Activated T-cell treated with anti-CD3 and anti-CD28 coated beads, Interleukin-2, amount 50 U/mL, for 72 hours (primary cell): ENCODE results near the gene MFSD12. TPM values are rescaled to one million over a fixed set of nuclear protein-coding genes. Genes with fewer than 3 reads are reported as not detected.
"Not testable (repeated sequence)": the region's sequence is repeated elsewhere in the genome, so short reads cannot be mapped to it uniquely, and the experiment has no call there.

Experiments used
- ATAC-seq, 2 donors: fragments of 150-1000 bp; cut with Tn5 transposase; replicated peaks in 1 of 2; 2 replicates each; pipeline ENCODE4 v1.10.0; 2021; ENCODE audit warnings: moderate library complexity in 2 of 2, mild to moderate bottlenecking in 1 of 2
- DNase-seq, 2 donors: peaks; one replicate each; pipeline ENCODE4 v3.0.0; 2021 to 2022; ENCODE audit warnings: mixed read lengths in 1 of 2
- H3K27ac Mint-ChIP-seq: one replicate; pipeline ENCODE4 v1.8.0; 2022; ENCODE audit warnings: mild to moderate bottlenecking, moderate library complexity, mixed read lengths
- H3K27me3 Mint-ChIP-seq: one replicate; pipeline ENCODE4 v1.8.0; 2022; ENCODE audit warnings: low read depth, mixed read lengths
- H3K36me3 Mint-ChIP-seq, 2 donors: one replicate each; pipeline ENCODE4 v1.8.0; 2022; ENCODE audit warnings: mixed read lengths in 2 of 2, mild to moderate bottlenecking in 1 of 2; ENCODE audit not compliant: insufficient read depth in 2 of 2
- H3K4me1 Mint-ChIP-seq: one replicate; pipeline ENCODE4 v1.8.0; 2022; ENCODE audit warnings: low read depth, mixed read lengths
- H3K4me3 Mint-ChIP-seq, 2 donors: one replicate each; pipeline ENCODE4 v1.8.0; 2022; ENCODE audit warnings: mild to moderate bottlenecking in 2 of 2, mixed read lengths in 2 of 2, moderate library complexity in 2 of 2
- H3K9me3 Mint-ChIP-seq, 2 donors: one replicate each; pipeline ENCODE4 v1.8.0; 2022; ENCODE audit warnings: mixed read lengths in 2 of 2
- total RNA-seq, 2 donors: library from RNA; stranded (reverse); gene quantifications; one replicate each; pipeline ENCODE4 v1.2.3, GENCODE V29; 2022

MFSD12 gene
- total RNA-seq, 2 donors from 2014 or later: 50.8 to 69.9 TPM

DNA sequence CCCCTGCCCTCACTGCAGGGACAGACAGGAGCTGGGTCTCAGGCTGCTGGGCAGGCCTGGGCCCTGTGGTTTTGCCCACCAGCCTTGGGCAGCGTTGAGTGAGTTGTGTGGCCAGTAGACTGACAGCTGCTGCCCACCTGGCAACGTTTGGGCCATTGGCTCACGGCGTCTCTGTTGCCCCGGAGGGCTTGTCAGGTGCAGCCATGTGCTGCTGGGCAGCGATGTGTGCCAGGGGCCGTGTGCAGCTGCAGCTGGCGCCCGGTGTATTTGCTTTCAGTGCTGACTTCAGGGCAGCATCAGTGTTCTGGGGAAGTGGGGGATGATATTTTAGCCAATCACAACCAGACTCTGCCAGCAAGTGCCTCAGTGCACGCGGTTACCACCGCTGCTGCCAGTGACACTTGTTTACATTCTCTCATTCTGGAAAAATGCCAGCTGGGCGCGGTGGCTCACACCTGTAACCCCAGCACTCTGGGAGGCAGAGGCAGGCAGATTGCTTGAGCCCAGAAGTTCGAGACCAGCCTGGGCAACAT is 40.6 kb downstream of the MFSD12 start:
- no peaks in the 10 kb centered on the region for H3K36me3 Mint-ChIP-seq
- no peak overlapping the region for H3K27ac Mint-ChIP-seq
- H3K9me3 Mint-ChIP-seq: no peaks in the 10 kb centered on the region
- peak in 1 of 2 donors; percentile 29 for DNase-seq
- H3K4me1 Mint-ChIP-seq: peaks cover 30% of the 10 kb centered on the region
- no peak overlapping the region for H3K4me3 Mint-ChIP-seq
- ATAC-seq: peak; percentile 36 to 41
- H3K27me3 Mint-ChIP-seq: no peaks in the 10 kb centered on the region

DNA sequence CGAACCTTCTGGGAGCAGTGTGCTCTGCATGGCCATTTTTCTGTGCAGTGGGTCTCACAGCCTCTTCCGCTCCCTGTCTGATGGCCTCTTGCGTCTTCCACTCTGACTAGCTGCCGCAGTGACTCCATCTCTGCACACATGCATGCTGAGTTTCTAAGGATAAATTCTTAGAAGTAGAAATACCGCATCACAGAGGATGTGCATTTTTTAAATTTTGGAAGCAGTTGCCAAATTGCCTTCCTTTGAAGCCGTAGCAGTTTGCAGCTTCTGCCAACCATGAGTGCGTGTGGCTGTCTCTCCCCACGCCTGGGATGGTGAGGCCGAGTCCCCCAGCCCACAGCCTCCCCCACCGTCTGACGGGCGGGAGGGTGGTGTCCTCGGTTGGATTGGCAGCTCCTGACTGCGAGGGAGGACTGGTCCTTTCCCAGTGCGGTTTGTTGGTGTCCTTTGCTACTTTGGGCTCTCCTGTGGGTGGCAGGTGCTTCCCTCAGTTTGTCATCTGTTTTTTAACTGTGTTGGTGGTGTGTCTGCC is 41.4 kb downstream of the MFSD12 start:
- ATAC-seq (no peak), DNase-seq (no peak)
- Mint-ChIP-seq H3K9me3 (no peaks in the 10 kb centered on the region), H3K36me3 (no peaks in the 10 kb centered on the region), H3K27ac (no peak overlapping the region), H3K4me1 (peaks cover 26% of the 10 kb centered on the region), H3K27me3 (no peaks in the 10 kb centered on the region), H3K4me3 (no peak overlapping the region)

DNA sequence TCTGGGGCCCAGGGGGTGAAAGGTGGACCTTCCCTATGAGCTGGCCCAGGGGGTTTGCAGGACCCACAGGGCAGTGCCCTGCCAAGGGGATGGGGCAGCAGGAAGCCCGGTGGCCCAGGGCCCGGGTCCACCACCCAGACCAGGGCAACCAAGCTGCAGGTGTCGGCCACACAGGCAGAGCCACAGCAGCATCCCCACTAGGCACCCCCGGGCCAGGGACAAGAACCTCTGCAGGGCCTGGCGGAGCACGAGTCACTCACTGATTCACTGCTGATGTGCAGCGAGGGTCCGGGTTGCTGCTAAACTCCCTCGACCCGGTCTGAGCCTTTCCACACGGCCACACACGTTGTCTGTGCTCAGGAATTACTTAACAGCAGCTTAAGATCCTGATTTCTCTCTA is 42.5 kb downstream of the MFSD12 start:
- peaks cover 27% of the 10 kb centered on the region for H3K4me1 Mint-ChIP-seq
- ATAC-seq (no peak), DNase-seq (no peak)
- no peak overlapping the region for H3K27ac Mint-ChIP-seq
- no peak overlapping the region for H3K4me3 Mint-ChIP-seq
- H3K36me3 Mint-ChIP-seq: no peaks in the 10 kb centered on the region
- no peaks in the 10 kb centered on the region for H3K9me3 Mint-ChIP-seq
- H3K27me3 Mint-ChIP-seq: no peaks in the 10 kb centered on the region

DNA sequence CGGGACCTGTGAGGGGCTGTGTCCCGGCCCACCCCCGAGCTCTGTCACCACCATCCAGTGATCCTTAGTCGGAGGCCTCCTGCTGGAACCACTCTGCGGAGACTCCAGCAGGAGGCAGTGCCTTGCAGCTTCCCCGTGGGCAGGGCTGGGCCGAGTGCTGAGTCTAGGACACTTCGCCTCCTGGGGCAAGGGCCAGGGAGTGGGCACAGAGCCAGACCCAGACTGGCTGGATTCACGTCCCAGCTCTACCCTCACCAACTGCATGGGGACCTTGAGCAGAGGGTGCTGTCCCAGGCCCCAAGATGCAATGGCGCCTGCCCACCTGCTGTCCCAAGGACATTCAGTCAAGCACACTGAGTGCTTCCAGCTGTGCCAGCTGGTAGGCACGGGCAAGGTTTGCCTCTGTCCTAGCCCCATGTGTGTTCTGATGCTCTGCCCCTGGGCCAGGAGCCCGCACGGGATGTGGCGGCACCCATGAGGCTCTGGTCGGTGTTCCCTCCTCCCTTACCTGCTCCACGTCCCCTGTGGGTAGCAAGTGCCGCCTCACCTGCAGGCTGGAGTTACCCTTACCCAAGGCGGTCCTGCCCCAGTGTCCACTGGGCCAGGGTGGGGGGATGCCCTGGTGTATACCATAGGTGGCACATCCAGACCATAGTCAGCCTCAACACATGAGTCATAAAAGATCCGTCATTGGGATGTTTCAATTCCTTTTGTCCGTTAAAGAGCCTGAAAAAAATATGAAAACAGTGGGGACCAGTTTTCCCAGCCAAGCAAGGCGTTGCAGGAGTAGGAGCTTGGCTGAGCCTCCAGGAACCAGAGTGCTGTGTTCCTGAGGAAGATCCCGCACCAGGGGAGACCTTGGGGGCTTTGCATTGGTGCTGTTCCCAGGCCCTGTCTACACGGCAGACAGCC is 43.9 kb downstream of the MFSD12 start:
- DNase-seq: no peak
- H3K27me3 Mint-ChIP-seq: no peaks in the 10 kb centered on the region
- H3K36me3 Mint-ChIP-seq: peaks cover 1 to 4% of the 10 kb centered on the region in 2 donors
- peaks cover 42% of the 10 kb centered on the region for H3K4me1 Mint-ChIP-seq
- no peak for ATAC-seq
- no peak overlapping the region for H3K4me3 Mint-ChIP-seq
- H3K27ac Mint-ChIP-seq: no peak overlapping the region
- no peaks in the 10 kb centered on the region for H3K9me3 Mint-ChIP-seq

DNA sequence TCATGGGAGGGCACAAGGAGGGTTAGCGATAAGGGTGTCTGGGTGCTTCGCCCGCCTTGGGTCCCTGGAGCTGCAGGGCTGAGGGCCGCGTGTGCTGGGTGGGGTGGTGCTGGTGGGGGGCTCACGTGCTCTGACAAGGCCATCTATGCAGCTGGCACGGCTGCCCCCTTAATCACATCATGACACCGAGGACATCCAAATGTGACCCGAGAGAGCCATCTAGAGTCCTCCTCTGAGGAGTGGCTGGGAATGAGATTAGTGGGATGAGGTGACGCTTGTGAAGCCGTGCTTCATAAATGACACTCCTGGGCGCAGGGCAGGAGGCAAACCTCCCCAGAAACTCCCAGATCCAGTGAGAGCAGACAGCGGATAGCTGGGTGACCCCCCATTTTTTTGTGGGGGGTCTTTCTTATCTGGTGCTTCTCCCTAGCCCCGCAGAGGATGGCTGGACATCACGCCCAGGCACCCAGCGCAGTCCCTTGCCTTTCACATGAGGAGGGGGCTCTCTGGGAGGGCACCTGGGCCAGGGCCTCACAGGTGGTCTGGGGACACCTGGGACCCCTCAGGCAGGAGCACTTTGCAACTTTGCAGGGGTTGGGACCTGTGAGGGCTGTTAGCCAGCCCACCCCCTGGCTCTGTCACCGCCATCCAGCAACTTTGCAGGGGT is 44.7 kb downstream of the MFSD12 start:
- ATAC-seq: no peak
- Mint-ChIP-seq H3K36me3 (peaks cover 1 to 4% of the 10 kb centered on the region in 2 donors), H3K4me1 (peaks cover 47% of the 10 kb centered on the region), H3K9me3 (no peaks in the 10 kb centered on the region), H3K27ac (no peak overlapping the region), H3K4me3 (no peak overlapping the region), H3K27me3 (no peaks in the 10 kb centered on the region)
- no peak for DNase-seq

DNA sequence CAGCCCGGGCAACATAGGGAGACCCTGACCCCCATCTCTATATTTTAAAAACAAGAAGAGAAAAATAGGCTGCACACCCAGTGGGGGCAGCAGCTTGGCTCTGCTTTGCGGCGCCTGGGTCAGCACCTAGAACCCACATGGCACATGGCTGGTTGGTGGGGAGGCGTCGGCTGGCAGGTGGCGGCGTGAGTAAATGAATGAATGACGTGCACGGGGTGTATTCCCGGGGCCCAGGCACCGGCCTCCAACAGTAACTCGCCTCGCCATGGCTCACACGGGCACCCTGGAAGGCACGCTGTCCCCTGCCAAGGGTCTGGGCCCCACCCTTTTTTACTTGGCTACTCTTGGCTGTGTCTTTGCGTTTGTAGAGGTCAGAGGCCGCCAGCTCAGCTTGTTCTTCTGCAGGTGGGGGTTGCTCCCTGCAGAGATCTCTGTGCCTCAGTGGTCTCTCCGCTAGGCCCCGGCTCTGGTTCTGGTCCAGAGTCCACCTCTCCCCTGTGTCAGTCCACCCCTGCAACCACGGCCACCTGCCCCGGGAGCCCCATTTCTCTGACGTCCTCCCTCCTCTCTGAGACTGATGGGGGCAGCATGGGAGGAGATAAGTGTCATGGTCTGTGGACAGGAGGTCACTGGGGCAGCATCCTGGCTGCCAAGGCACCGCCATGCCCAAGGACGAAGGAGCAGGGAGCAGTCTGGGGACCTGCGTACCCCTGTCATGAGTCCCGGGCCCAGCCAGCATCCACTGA is 45.7 kb downstream of the MFSD12 start:
- H3K36me3 Mint-ChIP-seq: peaks cover 8 to 9% of the 10 kb centered on the region in 2 donors
- DNase-seq: no peak
- H3K4me3 Mint-ChIP-seq: no peak overlapping the region
- H3K4me1 Mint-ChIP-seq: peaks cover 52% of the 10 kb centered on the region
- H3K27me3 Mint-ChIP-seq: no peaks in the 10 kb centered on the region
- no peak overlapping the region for H3K27ac Mint-ChIP-seq
- ATAC-seq: no peak
- no peaks in the 10 kb centered on the region for H3K9me3 Mint-ChIP-seq

DNA sequence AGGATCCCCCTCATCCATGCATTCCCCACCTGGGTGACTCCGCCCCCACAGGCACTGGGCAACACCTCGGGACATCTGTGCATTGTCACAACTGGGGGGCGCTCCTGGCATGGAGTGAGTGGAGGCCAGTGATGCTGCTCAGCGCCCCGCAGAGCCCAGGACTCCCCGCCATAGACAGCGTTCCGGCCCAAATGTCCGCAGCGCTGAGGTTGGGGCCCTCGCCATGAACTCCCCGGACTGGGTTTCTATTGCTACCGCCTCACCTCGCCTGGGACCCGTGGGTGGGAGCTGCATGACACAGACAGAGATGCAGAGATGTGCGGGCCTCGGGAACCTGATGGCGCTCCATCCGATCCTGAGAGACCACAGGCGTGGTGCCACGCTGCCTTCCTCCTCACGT is 46.7 kb downstream of the MFSD12 start:
- Mint-ChIP-seq H3K9me3 (no peaks in the 10 kb centered on the region), H3K4me3 (no peak overlapping the region), H3K27ac (no peak overlapping the region), H3K4me1 (peaks cover 45% of the 10 kb centered on the region), H3K36me3 (peaks cover 8 to 10% of the 10 kb centered on the region in 2 donors), H3K27me3 (no peaks in the 10 kb centered on the region)
- no peak for ATAC-seq
- no peak for DNase-seq

DNA sequence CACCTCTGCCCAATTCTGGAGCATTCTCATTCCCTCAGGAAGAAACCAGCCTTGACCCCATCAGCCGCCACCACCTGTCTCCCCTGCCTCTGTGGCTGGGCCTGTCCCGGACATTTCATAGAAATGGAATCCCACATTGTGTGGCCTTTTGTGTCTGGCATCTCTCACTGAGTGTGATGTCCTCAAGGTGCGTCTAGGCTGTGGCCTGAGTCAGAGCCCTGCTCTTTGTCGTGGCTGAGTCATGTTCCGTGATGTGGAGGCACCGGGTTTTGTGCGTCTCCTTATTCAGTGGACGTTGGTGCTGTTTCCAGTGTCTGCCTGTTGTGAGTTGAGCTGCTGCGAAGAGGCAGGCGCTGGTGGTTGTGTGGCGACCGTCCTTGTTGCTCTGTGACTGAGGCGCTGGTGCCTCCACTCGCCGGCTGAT is 47.8 kb downstream of the MFSD12 start:
- H3K36me3 Mint-ChIP-seq: peaks cover 8 to 10% of the 10 kb centered on the region in 2 donors
- H3K4me3 Mint-ChIP-seq: peak overlapping the region; percentile 64 to 78
- peak overlapping the region; percentile 87 for H3K27ac Mint-ChIP-seq
- ATAC-seq: no peak
- peak; percentile 35 to 38 for DNase-seq
- H3K9me3 Mint-ChIP-seq: no peaks in the 10 kb centered on the region
- H3K4me1 Mint-ChIP-seq: peaks cover 55% of the 10 kb centered on the region
- H3K27me3 Mint-ChIP-seq: no peaks in the 10 kb centered on the region

DNA sequence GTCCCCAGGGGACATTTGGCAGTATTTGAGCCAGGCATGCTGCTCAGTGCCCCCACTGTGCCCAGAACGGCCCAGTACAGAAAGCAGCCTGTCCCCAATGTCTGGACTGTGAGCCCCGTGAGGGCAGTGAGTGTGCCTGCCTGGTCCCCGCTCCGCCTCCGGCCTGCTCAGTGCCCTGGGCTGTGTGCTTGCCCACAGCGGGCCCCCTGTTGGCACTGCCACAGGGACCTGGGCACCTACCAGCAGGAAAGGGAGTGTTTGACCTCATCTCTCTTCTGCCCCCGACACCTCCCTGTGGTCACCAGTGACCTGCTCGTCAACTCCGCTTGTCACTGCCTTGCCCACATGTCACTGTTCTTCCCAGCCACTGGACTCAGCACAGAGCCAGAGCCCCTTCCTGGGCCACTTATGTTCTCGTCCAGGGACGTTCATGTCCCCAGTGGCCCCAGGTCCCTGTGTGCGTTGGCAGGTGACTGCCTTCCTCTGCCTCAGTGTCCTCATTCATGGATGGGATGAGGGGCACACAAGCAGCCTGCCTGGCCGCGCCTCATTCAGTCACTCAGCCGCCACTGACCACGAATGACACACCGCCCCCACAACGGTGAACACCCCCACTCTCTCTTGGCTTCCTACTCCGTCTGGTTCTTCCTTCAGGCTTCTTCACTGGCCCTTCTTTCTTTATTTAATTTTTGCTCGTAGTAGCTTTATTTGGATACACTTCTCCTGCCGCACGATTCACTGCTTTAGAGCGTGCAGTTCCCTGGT is 48.4 kb downstream of the MFSD12 start:
- Mint-ChIP-seq H3K9me3 (no peaks in the 10 kb centered on the region), H3K27ac (peak overlapping the region; percentile 87), H3K4me3 (peak overlapping the region; percentile 64 to 98), H3K4me1 (peaks cover 53% of the 10 kb centered on the region), H3K27me3 (no peaks in the 10 kb centered on the region), H3K36me3 (peaks cover 8 to 10% of the 10 kb centered on the region in 2 donors)
- ATAC-seq (no peak), DNase-seq (peak in 1 of 2 donors; percentile 37)

DNA sequence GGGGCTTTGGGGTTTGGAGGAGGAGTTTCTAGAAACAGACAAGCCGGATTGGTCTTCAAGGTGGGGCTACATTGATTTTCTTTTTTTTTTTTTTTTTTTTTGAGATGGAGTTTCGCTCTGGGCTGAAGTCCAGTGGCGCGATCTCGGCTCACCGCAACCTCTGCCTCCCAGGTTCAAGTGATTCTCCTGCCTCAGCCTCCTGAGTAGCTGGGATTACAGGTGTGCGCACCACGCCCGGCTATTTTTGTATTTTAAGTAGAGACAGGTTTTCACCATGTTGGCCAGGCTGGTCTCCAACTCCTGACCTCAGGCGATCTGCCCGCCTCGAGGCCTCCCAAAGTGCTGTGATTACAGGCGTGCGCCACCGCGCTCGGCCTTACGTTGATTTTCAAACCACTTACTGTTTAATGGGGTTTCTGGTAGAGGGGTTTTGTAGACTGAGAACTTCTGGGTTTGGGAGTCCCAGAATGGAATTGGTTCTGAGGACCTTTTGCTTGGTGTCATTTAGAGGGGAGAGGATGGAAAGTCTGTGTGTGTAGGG is 49.2 kb downstream of the MFSD12 start:
- not testable (repeated sequence) for H3K36me3 Mint-ChIP-seq, ATAC-seq, H3K27me3 Mint-ChIP-seq, H3K9me3 Mint-ChIP-seq, DNase-seq
- Mint-ChIP-seq H3K4me1 (peaks cover 49% of the 10 kb centered on the region), H3K4me3 (peak overlapping the region; percentile 64 to 98), H3K27ac (peak overlapping the region; percentile 25)

DNA sequence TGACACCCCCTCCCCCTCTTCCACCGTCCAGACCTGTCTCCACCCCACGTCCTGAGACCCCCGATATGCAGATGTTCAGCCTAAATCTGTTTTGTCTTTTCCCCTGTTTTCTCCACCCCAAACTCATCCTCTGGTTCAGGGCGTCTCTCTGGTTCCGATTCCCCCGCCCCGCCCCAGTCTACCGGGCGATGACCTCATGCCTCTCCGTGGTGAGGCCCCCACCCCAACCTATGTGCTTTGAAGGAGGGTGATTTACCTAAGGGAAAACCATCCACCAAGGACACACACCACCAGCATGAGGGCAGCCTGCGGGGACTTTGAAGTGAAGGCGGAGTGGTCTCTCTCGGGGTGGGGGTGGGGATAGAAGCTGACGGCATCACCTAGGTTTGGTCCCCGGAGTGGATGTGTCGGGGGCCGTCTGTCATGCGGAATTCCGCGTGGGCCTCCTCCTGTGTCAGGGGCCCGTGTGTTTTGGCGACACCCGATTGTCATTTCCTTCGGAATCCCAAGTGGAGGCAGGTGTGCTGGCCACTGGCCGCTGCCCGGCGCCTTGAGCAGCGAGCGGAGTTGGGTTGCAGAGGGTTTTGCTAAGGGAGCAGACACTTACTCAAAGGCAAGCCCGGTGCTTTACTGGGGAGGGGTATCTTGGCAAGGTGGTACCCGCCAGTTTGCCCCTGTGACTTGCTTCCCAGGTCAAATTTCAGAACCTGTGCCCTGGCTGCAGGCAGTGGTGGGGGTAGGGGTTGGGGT is 49.8 kb downstream of the MFSD12 start:
- H3K9me3 Mint-ChIP-seq: no peaks in the 10 kb centered on the region
- H3K27me3 Mint-ChIP-seq: no peaks in the 10 kb centered on the region
- no peak for ATAC-seq
- H3K4me1 Mint-ChIP-seq: peaks cover 49% of the 10 kb centered on the region
- DNase-seq: peak; percentile 31 to 42
- peak overlapping the region; percentile 97 to 98 for H3K4me3 Mint-ChIP-seq
- peaks cover 8 to 10% of the 10 kb centered on the region in 2 donors for H3K36me3 Mint-ChIP-seq
- H3K27ac Mint-ChIP-seq: peak overlapping the region; percentile 82
